IPS-20b (cell line): ENCODE measurements around the gene LRG1.

ENCODE experiments used
- H3K27ac ChIP-seq: one replicate; pipeline ENCODE4 v1.5.1; 2013; ENCODE audit warnings: low read length
- H3K27me3 ChIP-seq: 2 replicates; pipeline ENCODE4 v1.6.1; 2013; ENCODE audit warnings: mild to moderate bottlenecking, low read length, inconsistent platforms; ENCODE audit not compliant: insufficient read depth
- H3K36me3 ChIP-seq: 2 replicates; pipeline ENCODE4 v1.6.1; 2013; ENCODE audit warnings: low read depth, mild to moderate bottlenecking, inconsistent platforms, low read length, moderate library complexity; ENCODE audit not compliant: insufficient read depth
- H3K4me1 ChIP-seq: 2 replicates; pipeline ENCODE4 v1.6.1; 2013; ENCODE audit warnings: mild to moderate bottlenecking, control low read depth, inconsistent platforms, low read length, moderate library complexity; ENCODE audit not compliant: insufficient read depth
- H3K4me3 ChIP-seq: 2 replicates; pipeline ENCODE4 v1.5.1; 2013; ENCODE audit warnings: mild to moderate bottlenecking, low read length, inconsistent platforms
- H3K9ac ChIP-seq: 2 replicates; pipeline ENCODE4 v1.6.1; 2013; ENCODE audit warnings: low read depth, mild to moderate bottlenecking, inconsistent platforms, low read length, moderate library complexity
- H3K9me3 ChIP-seq: 2 replicates; pipeline ENCODE4 v1.6.1; 2013; ENCODE audit warnings: mild to moderate bottlenecking, low read depth, low read length, inconsistent platforms; ENCODE audit not compliant: insufficient read depth

The LRG1 gene

DNA sequence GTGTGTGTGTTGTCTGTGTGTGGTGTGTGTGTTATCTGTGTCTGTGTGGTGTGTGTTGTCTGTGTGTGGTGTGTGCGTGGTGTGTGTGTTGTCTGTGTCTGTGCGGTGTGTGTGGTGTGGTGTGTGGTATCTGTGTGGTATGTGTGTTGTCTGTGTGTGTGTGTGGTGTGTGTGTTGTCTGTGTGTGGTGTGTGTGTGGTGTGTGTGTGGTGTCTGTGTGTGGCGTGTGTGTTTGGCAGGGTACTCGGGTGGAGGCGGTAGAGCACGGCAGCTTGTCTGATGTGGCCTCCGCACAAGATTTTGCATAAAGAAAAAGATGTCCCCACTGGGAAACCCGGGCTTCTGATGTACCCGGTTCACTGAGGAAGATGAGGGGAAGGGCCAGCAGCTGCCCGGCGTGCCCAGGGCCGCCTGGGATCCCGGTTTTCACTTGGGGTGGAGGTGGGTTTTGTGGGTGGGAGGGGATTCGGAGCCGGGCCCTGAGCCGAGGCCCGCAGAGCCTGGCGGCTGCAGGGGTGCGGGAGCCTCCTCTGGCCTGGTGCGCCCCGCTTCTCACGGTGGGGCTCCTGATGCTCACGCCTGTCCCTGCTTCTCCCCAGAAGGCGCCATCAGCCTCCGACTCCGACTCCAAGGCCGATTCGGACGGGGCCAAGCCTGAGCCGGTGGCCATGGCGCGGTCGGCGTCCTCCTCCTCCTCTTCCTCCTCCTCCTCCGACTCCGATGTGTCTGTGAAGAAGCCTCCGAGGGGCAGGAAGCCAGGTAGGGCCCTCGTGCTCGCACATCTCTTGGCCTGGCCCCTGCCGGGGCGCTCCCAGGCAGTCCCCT is 46.5 kb downstream of the LRG1 start:
- no peak overlapping the region for H3K27ac ChIP-seq
- H3K36me3 ChIP-seq, result peaks cover 81% of the 10 kb centered on the region
- H3K9ac ChIP-seq, result no peak overlapping the region
- no peaks in the 10 kb centered on the region for H3K9me3 ChIP-seq
- no peak overlapping the region for H3K4me3 ChIP-seq
- no peaks in the 10 kb centered on the region for H3K27me3 ChIP-seq
- H3K4me1 ChIP-seq, result no peaks in the 10 kb centered on the region

DNA sequence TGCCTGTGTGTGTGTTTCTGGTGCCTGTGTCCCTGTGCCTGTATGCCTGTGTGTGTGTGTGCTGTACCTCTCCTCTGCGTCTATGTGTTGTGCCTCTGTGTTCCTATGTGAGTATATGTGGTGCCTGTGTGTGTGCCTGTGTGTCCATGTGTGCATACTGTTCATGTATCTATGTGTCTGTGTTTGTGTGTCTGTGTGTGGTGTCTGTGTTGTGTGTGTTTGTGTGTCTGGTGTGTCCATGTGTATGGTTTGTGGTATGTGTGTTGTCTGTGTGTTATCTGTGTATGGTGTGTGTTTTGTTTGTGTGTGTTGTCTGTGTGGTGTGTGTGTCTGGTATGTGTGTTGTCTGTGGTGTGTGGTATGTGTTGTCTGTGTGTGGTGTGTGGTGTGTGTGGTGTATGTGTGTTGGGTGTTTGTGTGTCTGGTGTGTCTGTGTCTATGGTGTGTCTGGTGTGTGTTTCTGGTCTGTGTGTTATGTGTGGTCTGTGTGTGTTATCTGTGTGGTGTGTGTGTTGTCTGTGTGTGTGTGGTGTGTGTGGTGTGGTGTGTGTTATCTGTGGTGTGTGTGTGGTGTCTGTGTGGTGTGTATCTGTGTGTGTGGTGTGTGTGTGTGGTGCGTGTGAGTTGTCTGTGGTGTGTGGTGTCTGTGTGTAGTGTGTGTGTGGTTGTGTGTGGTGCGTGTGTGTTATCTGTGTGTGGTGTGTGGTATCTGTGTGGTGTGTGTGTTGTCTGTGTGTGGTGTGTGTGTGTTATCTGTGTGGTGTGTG is 47.3 kb downstream of the LRG1 start:
- Histone ChIP-seq H3K27me3 (no peaks in the 10 kb centered on the region), H3K4me3 (no peak overlapping the region), H3K9ac (no peak overlapping the region), H3K4me1 (no peaks in the 10 kb centered on the region), H3K36me3 (peaks cover 74% of the 10 kb centered on the region), H3K9me3 (no peaks in the 10 kb centered on the region), H3K27ac (no peak overlapping the region)

DNA sequence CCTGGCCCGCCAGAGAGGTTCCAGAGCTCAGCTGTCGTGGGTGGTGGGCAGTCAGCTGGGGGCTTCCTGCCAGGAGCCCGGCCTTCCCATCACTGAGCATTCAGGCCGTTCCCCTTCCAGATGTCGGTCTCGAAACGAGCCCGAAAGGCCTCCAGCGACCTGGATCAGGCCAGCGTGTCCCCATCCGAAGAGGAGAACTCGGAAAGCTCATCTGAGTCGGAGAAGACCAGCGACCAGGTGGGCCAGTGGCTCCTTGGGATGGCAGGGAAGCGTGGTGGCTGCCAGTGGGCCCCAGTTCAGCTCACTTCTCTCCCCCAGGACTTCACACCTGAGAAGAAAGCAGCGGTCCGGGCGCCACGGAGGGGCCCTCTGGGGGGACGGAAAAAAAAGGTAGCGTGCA is 48.4 kb downstream of the LRG1 start:
- H3K9me3 ChIP-seq, result no peaks in the 10 kb centered on the region
- H3K27ac ChIP-seq, result no peak overlapping the region
- no peak overlapping the region for H3K9ac ChIP-seq
- no peaks in the 10 kb centered on the region for H3K4me1 ChIP-seq
- H3K4me3 ChIP-seq, result no peak overlapping the region
- H3K36me3 ChIP-seq, result peaks cover 68% of the 10 kb centered on the region
- H3K27me3 ChIP-seq, result no peaks in the 10 kb centered on the region

- Histone ChIP-seq H3K27me3 (no peaks in the 10 kb centered on the region), H3K4me1 (no peaks in the 10 kb centered on the region), H3K27ac (no peak overlapping the region), H3K36me3 (peaks cover 48% of the 10 kb centered on the region), H3K9me3 (no peaks in the 10 kb centered on the region), H3K9ac (no peak overlapping the region), H3K4me3 (no peak overlapping the region)
These were observed 51.3 kb downstream of the LRG1 start for GRCh38 chr19:4488496-4488895.

DNA sequence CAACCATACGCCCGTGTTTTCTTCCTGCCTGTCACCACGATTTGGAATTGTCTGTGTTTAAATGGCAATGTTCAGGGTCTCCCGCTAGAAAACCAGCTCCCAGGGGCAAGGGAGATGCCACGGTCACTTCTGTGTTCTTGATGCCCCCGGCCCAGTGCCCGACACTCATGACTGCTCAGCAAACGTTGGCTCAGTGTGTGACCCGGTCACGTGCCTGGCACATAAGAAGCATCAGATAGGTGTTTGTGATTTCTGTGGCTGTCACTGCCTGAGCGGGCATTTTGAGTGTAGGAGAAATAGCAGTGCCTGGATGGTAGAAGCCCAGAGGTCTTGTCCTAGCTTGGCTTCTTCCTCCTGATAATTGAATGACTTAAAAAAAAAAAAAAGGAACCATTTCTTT is 52.3 kb downstream of the LRG1 start:
- peaks cover 47% of the 10 kb centered on the region for H3K36me3 ChIP-seq
- no peaks in the 10 kb centered on the region for H3K4me1 ChIP-seq
- no peak overlapping the region for H3K27ac ChIP-seq

More for the DNA sequence above, 52.3 kb downstream of the LRG1 start:
- Histone ChIP-seq H3K9ac (no peak overlapping the region), H3K9me3 (no peaks in the 10 kb centered on the region), H3K4me3 (no peak overlapping the region), H3K27me3 (no peaks in the 10 kb centered on the region)
